ENCODE measurements around the gene GNAT2.

GRCh38 chr1:109567877-109568672 is 51.3 kb downstream of the GNAT2 start:
- TF ChIP-seq, protein P1, sequence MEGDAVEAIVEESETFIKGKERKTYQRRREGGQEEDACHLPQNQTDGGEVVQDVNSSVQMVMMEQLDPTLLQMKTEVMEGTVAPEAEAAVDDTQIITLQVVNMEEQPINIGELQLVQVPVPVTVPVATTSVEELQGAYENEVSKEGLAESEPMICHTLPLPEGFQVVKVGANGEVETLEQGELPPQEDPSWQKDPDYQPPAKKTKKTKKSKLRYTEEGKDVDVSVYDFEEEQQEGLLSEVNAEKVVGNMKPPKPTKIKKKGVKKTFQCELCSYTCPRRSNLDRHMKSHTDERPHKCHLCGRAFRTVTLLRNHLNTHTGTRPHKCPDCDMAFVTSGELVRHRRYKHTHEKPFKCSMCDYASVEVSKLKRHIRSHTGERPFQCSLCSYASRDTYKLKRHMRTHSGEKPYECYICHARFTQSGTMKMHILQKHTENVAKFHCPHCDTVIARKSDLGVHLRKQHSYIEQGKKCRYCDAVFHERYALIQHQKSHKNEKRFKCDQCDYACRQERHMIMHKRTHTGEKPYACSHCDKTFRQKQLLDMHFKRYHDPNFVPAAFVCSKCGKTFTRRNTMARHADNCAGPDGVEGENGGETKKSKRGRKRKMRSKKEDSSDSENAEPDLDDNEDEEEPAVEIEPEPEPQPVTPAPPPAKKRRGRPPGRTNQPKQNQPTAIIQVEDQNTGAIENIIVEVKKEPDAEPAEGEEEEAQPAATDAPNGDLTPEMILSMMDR (IDR thresholded peaks at IDR 0.05 in 2 of 3, conservative IDR thresholded peaks at IDR 0.05 in 1 of 3; ENCODE audit: control insufficient read depth in 2 of 3, extremely low read depth in 1 of 3, insufficient read depth in 1 of 3, low read depth in 3 of 3, low read length in 3 of 3) = no peak
- TF ChIP-seq, protein P2, sequence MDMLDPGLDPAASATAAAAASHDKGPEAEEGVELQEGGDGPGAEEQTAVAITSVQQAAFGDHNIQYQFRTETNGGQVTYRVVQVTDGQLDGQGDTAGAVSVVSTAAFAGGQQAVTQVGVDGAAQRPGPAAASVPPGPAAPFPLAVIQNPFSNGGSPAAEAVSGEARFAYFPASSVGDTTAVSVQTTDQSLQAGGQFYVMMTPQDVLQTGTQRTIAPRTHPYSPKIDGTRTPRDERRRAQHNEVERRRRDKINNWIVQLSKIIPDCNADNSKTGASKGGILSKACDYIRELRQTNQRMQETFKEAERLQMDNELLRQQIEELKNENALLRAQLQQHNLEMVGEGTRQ (IDR thresholded peaks at IDR 0.05; ENCODE audit: borderline replicate concordance, low read depth, low read length) = no peak
- TF ChIP-seq, protein P3, sequence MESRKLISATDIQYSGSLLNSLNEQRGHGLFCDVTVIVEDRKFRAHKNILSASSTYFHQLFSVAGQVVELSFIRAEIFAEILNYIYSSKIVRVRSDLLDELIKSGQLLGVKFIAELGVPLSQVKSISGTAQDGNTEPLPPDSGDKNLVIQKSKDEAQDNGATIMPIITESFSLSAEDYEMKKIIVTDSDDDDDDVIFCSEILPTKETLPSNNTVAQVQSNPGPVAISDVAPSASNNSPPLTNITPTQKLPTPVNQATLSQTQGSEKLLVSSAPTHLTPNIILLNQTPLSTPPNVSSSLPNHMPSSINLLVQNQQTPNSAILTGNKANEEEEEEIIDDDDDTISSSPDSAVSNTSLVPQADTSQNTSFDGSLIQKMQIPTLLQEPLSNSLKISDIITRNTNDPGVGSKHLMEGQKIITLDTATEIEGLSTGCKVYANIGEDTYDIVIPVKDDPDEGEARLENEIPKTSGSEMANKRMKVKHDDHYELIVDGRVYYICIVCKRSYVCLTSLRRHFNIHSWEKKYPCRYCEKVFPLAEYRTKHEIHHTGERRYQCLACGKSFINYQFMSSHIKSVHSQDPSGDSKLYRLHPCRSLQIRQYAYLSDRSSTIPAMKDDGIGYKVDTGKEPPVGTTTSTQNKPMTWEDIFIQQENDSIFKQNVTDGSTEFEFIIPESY (IDR thresholded peaks at IDR 0.05) = no peak
- no peak for TF ChIP-seq TCF7 (IDR thresholded peaks at IDR 0.05; ENCODE audit: borderline replicate concordance)
- no peak for TF ChIP-seq BHLHE40 (IDR thresholded peaks at IDR 0.05; ENCODE audit: borderline replicate concordance in 1 of 2, low read depth in 2 of 2, low read length in 1 of 2)
- TF ChIP-seq, protein P4, sequence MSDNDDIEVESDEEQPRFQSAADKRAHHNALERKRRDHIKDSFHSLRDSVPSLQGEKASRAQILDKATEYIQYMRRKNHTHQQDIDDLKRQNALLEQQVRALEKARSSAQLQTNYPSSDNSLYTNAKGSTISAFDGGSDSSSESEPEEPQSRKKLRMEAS (IDR thresholded peaks at IDR 0.05; ENCODE audit: low read depth, low read length) = no peak
- no peak for TF ChIP-seq POLR2A (IDR thresholded peaks at IDR 0.05; ENCODE audit: low read depth, low read length)
- TF ChIP-seq SIX5 (IDR thresholded peaks at IDR 0.05; ENCODE audit: low read depth, low read length, severe bottlenecking) = no peak
- TF ChIP-seq RAD51 (IDR thresholded peaks at IDR 0.05) = no peak
- no peak for TF ChIP-seq NR2C2 (IDR thresholded peaks at IDR 0.05; ENCODE audit: borderline replicate concordance, control insufficient read depth, insufficient read length, low read depth)

All from GM12878 (cell line).